CD4-positive, alpha-beta T cell treated with Interleukin-12 subunit alpha and Interleukin-12 subunit beta, for 1 hour (primary cell): Measurements from ENCODE around the gene BRD2.

ENCODE experiments used
- DNase-seq: peaks from one replicate; pipeline ENCODE4 v3.0.0-alpha.2; 2020

Gene BRD2

GRCh38 chr6:32950010-32950409, 18.4 kb upstream of the BRD2 start:
- DNase-seq: no peak

GRCh38 chr6:32950449-32950848, 17.9 kb upstream of the BRD2 start:
- no peak for DNase-seq

GRCh38 chr6:32952817-32953739, 15.3 kb upstream of the BRD2 start, which contains the start of gene HLA-DMA:
Gene HLA-DMA, minus strand, starts transcription at chr6:32953097. Its CDS starts 61 bp downstream, at chr6:32953036.
- peak; percentile 91 for DNase-seq

- DNase-seq: no peak
These were observed 14.6 kb upstream of the BRD2 start for GRCh38 chr6:32953775-32954174.

- no peak for DNase-seq
These were observed 14.1 kb upstream of the BRD2 start for GRCh38 chr6:32954267-32954666.

GRCh38 chr6:32954986-32955802, 13.2 kb upstream of the BRD2 start:
- DNase-seq: peak; percentile 58

GRCh38 chr6:32956176-32956575, 12.2 kb upstream of the BRD2 start:
- no peak for DNase-seq

- DNase-seq: no peak
These were observed 7.8 kb upstream of the BRD2 start for GRCh38 chr6:32960563-32960962.

GRCh38 chr6:32962213-32962826, 6.1 kb upstream of the BRD2 start:
- DNase-seq: no peak

GRCh38 chr6:32963866-32964265, 4.5 kb upstream of the BRD2 start:
- no peak for DNase-seq

- no peak for DNase-seq
These were observed 3.6 kb upstream of the BRD2 start for GRCh38 chr6:32964776-32965175.

- DNase-seq: peak; percentile 59
These were observed 973 bp upstream of the BRD2 start for GRCh38 chr6:32967151-32968091.

- DNase-seq: peak; percentile 61
These were observed 682 bp downstream of the BRD2 start for GRCh38 chr6:32968867-32969684.

- DNase-seq: peak; percentile 70
These were observed 1.5 kb downstream of the BRD2 start for GRCh38 chr6:32969685-32970412.

GRCh38 chr6:32970413-32971241, 2.2 kb downstream of the BRD2 start:
- peak; percentile 78 for DNase-seq

GRCh38 chr6:32971242-32971580, 2.8 kb downstream of the BRD2 start:
- DNase-seq: no peak

- DNase-seq: peak; percentile 100
These were observed 3.4 kb downstream of the BRD2 start for GRCh38 chr6:32971581-32972352.

GRCh38 chr6:32972353-32973143, 4.2 kb downstream of the BRD2 start:
- no peak for DNase-seq
